Measurements from ENCODE around the gene ABHD14A. TPM values are rescaled to one million over a fixed set of nuclear protein-coding genes. Genes with fewer than 3 reads are reported as not detected.

The ABHD14A gene
- total RNA-seq, 1 experiment from 2014 or later: 9.9 TPM

DNA sequence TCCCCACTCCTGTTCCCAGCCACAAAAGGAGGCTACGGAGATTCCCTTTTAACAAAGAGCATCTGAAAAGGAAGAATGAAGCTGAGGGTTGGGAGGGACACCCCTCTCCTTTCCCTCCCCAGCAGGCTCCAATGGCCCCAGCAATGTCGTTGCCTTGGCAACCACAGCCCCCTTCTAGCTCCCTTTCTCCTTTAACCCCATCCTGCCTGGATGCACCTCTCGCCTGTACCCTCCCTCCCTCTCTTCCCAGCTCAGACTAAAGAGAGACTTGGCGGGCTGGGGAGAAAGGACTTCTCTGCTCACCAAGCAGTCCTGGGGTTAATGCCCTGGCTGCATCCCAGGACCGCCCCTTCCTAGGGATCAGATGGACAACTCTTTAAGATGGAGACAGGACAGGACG lies 27.9 kb downstream of the ABHD14A start:
- intact Hi-C loops (cut with micrococcal nuclease; ENCODE audit: unreplicated experiment): loop anchor here (5.0 kb wide), 1 partner anchor 275 kb away; the partner anchor contains the start of gene WDR82
- no peak overlapping the region for H2AFZ ChIP-seq

DNA sequence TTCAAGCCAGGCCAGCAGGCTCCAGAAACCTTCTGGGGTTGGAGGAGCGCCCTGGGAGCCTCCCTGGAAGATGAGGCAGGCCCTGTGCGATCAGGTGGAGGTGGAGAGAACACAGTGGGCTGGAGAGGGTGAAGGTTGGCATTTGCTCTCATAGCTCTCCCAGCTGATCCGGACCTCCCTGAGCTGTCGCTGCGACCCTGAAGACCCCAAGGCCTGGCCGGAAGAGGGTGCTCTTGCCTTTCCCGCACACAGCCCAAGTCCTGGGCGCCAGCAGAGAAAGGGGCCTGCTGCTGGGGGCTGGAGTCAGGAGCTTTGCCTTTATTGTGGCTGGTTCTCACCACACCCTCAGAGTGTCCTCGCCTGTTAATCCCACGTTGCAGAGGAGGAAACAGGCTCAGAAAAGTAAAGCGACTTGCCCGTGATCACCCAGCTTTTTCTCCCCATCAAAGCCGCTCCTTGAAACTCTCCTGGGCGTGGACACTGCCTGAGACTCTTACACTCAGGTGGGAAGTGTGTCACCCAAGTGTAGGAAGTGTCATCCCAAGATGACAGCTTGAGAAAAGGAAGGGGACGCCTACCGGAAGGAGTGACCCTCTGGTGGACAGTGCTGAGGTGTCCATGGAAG lies 29.4 kb downstream of the ABHD14A start:
- no peak overlapping the region for H3K4me2 ChIP-seq
- no peak overlapping the region for H3K27ac ChIP-seq
- BruUV-seq (replicated peaks): no TSS peak
- no peaks in the 10 kb centered on the region for H3K79me2 ChIP-seq (ENCODE audit: low read depth)
- H3K36me3 ChIP-seq (ENCODE audit: low read depth): no peaks in the 10 kb centered on the region
- 0 out of 2 replicates have a peak, but pooled peaks cover 4% of the 10 kb centered on the region for H3K4me1 ChIP-seq (replicated peaks; ENCODE audit: insufficient read depth)
- POLR2A ChIA-PET (ENCODE audit: unreplicated experiment): no interaction called here
- no peak for TF ChIP-seq EZH2 (IDR thresholded peaks at IDR 0.05; ENCODE audit: low read depth)
- TF ChIP-seq, protein P1, sequence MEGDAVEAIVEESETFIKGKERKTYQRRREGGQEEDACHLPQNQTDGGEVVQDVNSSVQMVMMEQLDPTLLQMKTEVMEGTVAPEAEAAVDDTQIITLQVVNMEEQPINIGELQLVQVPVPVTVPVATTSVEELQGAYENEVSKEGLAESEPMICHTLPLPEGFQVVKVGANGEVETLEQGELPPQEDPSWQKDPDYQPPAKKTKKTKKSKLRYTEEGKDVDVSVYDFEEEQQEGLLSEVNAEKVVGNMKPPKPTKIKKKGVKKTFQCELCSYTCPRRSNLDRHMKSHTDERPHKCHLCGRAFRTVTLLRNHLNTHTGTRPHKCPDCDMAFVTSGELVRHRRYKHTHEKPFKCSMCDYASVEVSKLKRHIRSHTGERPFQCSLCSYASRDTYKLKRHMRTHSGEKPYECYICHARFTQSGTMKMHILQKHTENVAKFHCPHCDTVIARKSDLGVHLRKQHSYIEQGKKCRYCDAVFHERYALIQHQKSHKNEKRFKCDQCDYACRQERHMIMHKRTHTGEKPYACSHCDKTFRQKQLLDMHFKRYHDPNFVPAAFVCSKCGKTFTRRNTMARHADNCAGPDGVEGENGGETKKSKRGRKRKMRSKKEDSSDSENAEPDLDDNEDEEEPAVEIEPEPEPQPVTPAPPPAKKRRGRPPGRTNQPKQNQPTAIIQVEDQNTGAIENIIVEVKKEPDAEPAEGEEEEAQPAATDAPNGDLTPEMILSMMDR (conservative IDR thresholded peaks at IDR 0.05): no peak; the same call in 1 of the 2 replicates
- intact Hi-C loops (cut with micrococcal nuclease; ENCODE audit: unreplicated experiment): loop anchor here (2.0 to 5.0 kb wide), 2 partner anchors 49 to 273 kb away; partner anchors contain the start of gene WDR82
- no peak for DNase-seq
- CTCF ChIA-PET: interaction anchor here (0.6 to 1.4 kb wide), 3 partner anchors 10 to 335 kb away, joined by 3 to 5 read pairs (median 5); no protein-coding TSS in a partner anchor
- H3K4me3 ChIP-seq: no peak overlapping the region
- no peaks in the 10 kb centered on the region for H3K9me2 ChIP-seq (ENCODE audit: insufficient read depth)
- H3F3A ChIP-seq (ENCODE audit: insufficient read depth, low read depth): no peaks in the 10 kb centered on the region
- H3K27me3 ChIP-seq (ENCODE audit: insufficient read depth, low read depth): no peaks in the 10 kb centered on the region
- no peaks in the 10 kb centered on the region for H3K9me3 ChIP-seq (ENCODE audit: insufficient read depth, low read depth)
- no peak overlapping the region for H2AFZ ChIP-seq
- H4K20me1 ChIP-seq (ENCODE audit: insufficient read depth): no peaks in the 10 kb centered on the region

More for the DNA sequence above, 27.9 kb downstream of the ABHD14A start:
- no peak for DNase-seq
- Histone ChIP-seq H3K79me2 (ENCODE audit: low read depth) (no peaks in the 10 kb centered on the region), H4K20me1 (ENCODE audit: insufficient read depth) (no peaks in the 10 kb centered on the region), H3F3A (ENCODE audit: insufficient read depth, low read depth) (peaks cover 11% of the 10 kb centered on the region; the same call in 1 of the 2 replicates), H3K27ac (no peak overlapping the region), H3K36me3 (ENCODE audit: low read depth) (no peaks in the 10 kb centered on the region), H3K4me3 (no peak overlapping the region), H3K9me3 (ENCODE audit: insufficient read depth, low read depth) (no peaks in the 10 kb centered on the region), H3K9me2 (ENCODE audit: insufficient read depth) (no peaks in the 10 kb centered on the region), H3K27me3 (ENCODE audit: insufficient read depth, low read depth) (no peaks in the 10 kb centered on the region), H3K4me2 (no peak overlapping the region), H3K4me1 (replicated peaks; ENCODE audit: insufficient read depth) (peaks cover 8% of the 10 kb centered on the region)
- ChIA-PET CTCF (interaction anchor here (0.9 kb wide), 1 partner anchor 53 kb away, joined by 3 read pairs; the partner anchor contains the start of gene DUSP7), POLR2A (ENCODE audit: unreplicated experiment) (no interaction called here)
- BruUV-seq (replicated peaks): no TSS peak
- TF ChIP-seq, protein P1 (conservative IDR thresholded peaks at IDR 0.05): no peak
- no peak for TF ChIP-seq EZH2 (IDR thresholded peaks at IDR 0.05; ENCODE audit: low read depth)

DNA sequence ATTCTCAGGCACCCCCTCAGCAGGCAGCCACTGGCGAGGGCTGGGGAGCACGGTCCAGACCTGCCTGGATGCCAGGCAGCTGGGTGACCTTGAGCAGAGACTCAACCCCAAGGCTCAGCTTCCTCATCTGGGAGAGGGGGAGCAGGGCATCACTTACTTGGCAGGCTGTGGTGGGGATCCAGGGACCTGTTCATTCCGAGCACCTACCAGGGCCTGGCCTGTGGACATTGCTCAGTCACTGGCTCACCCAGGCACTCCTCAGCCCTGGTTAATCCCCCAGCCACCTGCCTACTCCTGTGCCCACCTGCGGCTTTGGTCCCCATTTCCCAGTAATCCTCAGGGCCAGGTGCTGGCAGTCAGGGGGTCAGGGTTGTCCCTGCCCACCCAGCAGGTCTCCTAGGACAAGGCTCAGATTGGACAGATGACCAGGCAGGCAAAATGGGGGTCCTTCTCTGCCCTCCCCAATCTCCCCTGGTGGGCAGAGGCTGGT lies 30.1 kb downstream of the ABHD14A start:
- H3K79me2 ChIP-seq (ENCODE audit: low read depth): no peaks in the 10 kb centered on the region
- BruUV-seq (replicated peaks): no TSS peak
- TF ChIP-seq, protein P1 (conservative IDR thresholded peaks at IDR 0.05): no peak
- TF ChIP-seq EZH2 (IDR thresholded peaks at IDR 0.05; ENCODE audit: low read depth): no peak
- no peaks in the 10 kb centered on the region for H3K9me2 ChIP-seq (ENCODE audit: insufficient read depth)
- no peak overlapping the region for H3K27ac ChIP-seq
- intact Hi-C loops (cut with micrococcal nuclease; ENCODE audit: unreplicated experiment): loop anchor here (2.0 to 5.0 kb wide), 2 partner anchors 48 to 272 kb away; partner anchors contain the start of gene WDR82
- no peaks in the 10 kb centered on the region for H4K20me1 ChIP-seq (ENCODE audit: insufficient read depth)
- H3K4me1 ChIP-seq (replicated peaks; ENCODE audit: insufficient read depth): 0 out of 2 replicates have a peak, but pooled peaks cover 4% of the 10 kb centered on the region
- CTCF ChIA-PET: interaction anchor here (0.6 to 1.4 kb wide), 2 partner anchors 118 to 334 kb away, joined by 5 read pairs; no protein-coding TSS in a partner anchor
- no peak overlapping the region for H3K4me2 ChIP-seq
- H3K27me3 ChIP-seq (ENCODE audit: insufficient read depth, low read depth): no peaks in the 10 kb centered on the region
- DNase-seq: no peak
- no peaks in the 10 kb centered on the region for H3F3A ChIP-seq (ENCODE audit: insufficient read depth, low read depth)
- POLR2A ChIA-PET (ENCODE audit: unreplicated experiment): no interaction called here
- H3K9me3 ChIP-seq (ENCODE audit: insufficient read depth, low read depth): no peaks in the 10 kb centered on the region
- no peak overlapping the region for H3K4me3 ChIP-seq
- H2AFZ ChIP-seq: no peak overlapping the region
- no peaks in the 10 kb centered on the region for H3K36me3 ChIP-seq (ENCODE audit: low read depth)

Data from PC-9 (cell line).